OCI-LY1 (cell line): ENCODE results near the gene DCAF12L1.

ENCODE experiments used
- H2AFZ ChIP-seq: fragments of 200-600 bp; sonication (generic), shearing (Covaris generic); 2 replicates; pipeline ENCODE4 v1.6.0; 2014; ENCODE audit warnings: antibody characterized with exemption, mild to moderate bottlenecking, low read length
- H3F3A ChIP-seq: fragments of 200-600 bp; sonication (generic), shearing (Covaris generic); 2 replicates; pipeline ENCODE4 v1.6.0; 2014; ENCODE audit warnings: mild to moderate bottlenecking, antibody characterized with exemption, low read length, moderate library complexity; ENCODE audit not compliant: insufficient read depth
- H3K27ac ChIP-seq: fragments of 200-600 bp; sonication (generic); 2 replicates; pipeline ENCODE4 v1.5.1; 2014; ENCODE audit warnings: low read length, mixed run types, mild to moderate bottlenecking, low read depth; ENCODE audit not compliant: poor library complexity, severe bottlenecking
- H3K27me3 ChIP-seq: fragments of 200-600 bp; sonication (generic); 2 replicates; pipeline ENCODE4 v1.6.0; 2014; ENCODE audit warnings: antibody characterized with exemption, mild to moderate bottlenecking, low read length, moderate library complexity; ENCODE audit not compliant: insufficient read depth
- H3K36me3 ChIP-seq: fragments of 200-600 bp; sonication (generic); 2 replicates; pipeline ENCODE4 v1.6.1; 2014; ENCODE audit warnings: mild to moderate bottlenecking, antibody characterized with exemption, low read length, moderate library complexity, mixed read lengths; ENCODE audit not compliant: insufficient read depth
- H3K4me1 ChIP-seq: fragments of 200-600 bp; sonication (generic); 2 replicates; pipeline ENCODE4 v1.5.1; 2014; ENCODE audit warnings: mild to moderate bottlenecking, low read length, moderate library complexity; ENCODE audit not compliant: insufficient read depth, severe bottlenecking
- H3K4me2 ChIP-seq: fragments of 200-600 bp; sonication (generic), shearing (Covaris generic); 2 replicates; pipeline ENCODE4 v1.6.1; 2014; ENCODE audit warnings: low read length
- H3K4me3 ChIP-seq: fragments of 200-600 bp; sonication (generic); 2 replicates; pipeline ENCODE4 v1.5.1; 2014; ENCODE audit warnings: low read length, low read depth, mild to moderate bottlenecking, mixed read lengths; ENCODE audit not compliant: poor library complexity, severe bottlenecking
- H3K79me2 ChIP-seq: fragments of 200-600 bp; shearing (Covaris generic); 2 replicates; pipeline ENCODE4 v1.6.1; 2016; ENCODE audit warnings: mixed run types, low read length, mixed read lengths; ENCODE audit not compliant: insufficient read depth
- H3K9ac ChIP-seq: fragments of 200-600 bp; sonication (generic), shearing (Covaris generic); 2 replicates; pipeline ENCODE4 v1.6.1; 2014; ENCODE audit warnings: mild to moderate bottlenecking, low read length, mixed read lengths
- H3K9me2 ChIP-seq: fragments of 200-600 bp; sonication (generic), shearing (Covaris generic); 2 replicates; pipeline ENCODE4 v1.6.1; 2014; ENCODE audit warnings: low read depth, mild to moderate bottlenecking, low read length, mixed read lengths
- H3K9me3 ChIP-seq: fragments of 200-600 bp; shearing (Covaris generic); 2 replicates; pipeline ENCODE4 v1.6.1; 2014; ENCODE audit warnings: low read length, mixed read lengths
- H4K20me1 ChIP-seq: fragments of 200-600 bp; sonication (generic), shearing (Covaris generic); 2 replicates; pipeline ENCODE4 v1.6.0; 2016; ENCODE audit warnings: mild to moderate bottlenecking, low read length; ENCODE audit not compliant: insufficient read depth
- EZH2 ChIP-seq: fragments of 200-600 bp; sonication (generic), shearing (Covaris generic); IDR thresholded peaks from 2 replicates; pipeline ENCODE4 v1.8.0; 2017; ENCODE audit warnings: borderline replicate concordance, mixed run types, mild to moderate bottlenecking, antibody characterized with exemption, low read length, moderate library complexity, mixed read lengths
- TF ChIP-seq, protein P1 (sequence below): fragments of 200-600 bp; sonication (generic), shearing (Covaris generic); IDR thresholded peaks from 2 replicates; pipeline ENCODE4 v1.5.1; 2017; ENCODE audit warnings: mild to moderate bottlenecking, antibody characterized with exemption, low read length, moderate library complexity, mixed read lengths

Gene DCAF12L1

DNA sequence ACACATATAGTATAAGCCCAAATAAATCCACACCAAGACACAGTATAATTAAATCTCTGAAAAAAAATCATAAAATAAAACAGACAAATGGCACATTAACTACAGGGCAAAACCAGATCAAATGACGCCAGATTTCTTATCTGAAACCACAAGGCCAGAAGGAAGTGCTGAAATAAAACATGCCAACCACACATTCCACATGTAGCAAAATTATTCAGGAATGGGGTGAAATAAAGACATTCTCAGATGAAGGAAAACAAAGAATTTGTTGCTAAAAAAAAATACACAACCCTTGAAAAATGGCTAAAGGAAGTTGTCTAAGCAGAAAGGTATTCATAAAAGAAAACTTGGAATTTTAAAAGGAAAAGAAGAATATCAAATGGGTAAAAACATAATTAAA, 4.5 kb upstream of the DCAF12L1 start:
- Histone ChIP-seq H3K9me3 (no peaks in the 10 kb centered on the region), H4K20me1 (no peaks in the 10 kb centered on the region), H3K79me2 (no peaks in the 10 kb centered on the region), H3K27ac (no peak overlapping the region), H3K9me2 (no peaks in the 10 kb centered on the region), H3F3A (no peaks in the 10 kb centered on the region), H3K36me3 (no peaks in the 10 kb centered on the region), H3K4me2 (no peak overlapping the region), H3K4me3 (no peak overlapping the region), H3K9ac (no peak overlapping the region), H3K27me3 (no peaks in the 10 kb centered on the region), H3K4me1 (no peaks in the 10 kb centered on the region), H2AFZ (no peak overlapping the region)
- TF ChIP-seq, protein P1, sequence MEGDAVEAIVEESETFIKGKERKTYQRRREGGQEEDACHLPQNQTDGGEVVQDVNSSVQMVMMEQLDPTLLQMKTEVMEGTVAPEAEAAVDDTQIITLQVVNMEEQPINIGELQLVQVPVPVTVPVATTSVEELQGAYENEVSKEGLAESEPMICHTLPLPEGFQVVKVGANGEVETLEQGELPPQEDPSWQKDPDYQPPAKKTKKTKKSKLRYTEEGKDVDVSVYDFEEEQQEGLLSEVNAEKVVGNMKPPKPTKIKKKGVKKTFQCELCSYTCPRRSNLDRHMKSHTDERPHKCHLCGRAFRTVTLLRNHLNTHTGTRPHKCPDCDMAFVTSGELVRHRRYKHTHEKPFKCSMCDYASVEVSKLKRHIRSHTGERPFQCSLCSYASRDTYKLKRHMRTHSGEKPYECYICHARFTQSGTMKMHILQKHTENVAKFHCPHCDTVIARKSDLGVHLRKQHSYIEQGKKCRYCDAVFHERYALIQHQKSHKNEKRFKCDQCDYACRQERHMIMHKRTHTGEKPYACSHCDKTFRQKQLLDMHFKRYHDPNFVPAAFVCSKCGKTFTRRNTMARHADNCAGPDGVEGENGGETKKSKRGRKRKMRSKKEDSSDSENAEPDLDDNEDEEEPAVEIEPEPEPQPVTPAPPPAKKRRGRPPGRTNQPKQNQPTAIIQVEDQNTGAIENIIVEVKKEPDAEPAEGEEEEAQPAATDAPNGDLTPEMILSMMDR, result no peak
- no peak for TF ChIP-seq EZH2

DNA sequence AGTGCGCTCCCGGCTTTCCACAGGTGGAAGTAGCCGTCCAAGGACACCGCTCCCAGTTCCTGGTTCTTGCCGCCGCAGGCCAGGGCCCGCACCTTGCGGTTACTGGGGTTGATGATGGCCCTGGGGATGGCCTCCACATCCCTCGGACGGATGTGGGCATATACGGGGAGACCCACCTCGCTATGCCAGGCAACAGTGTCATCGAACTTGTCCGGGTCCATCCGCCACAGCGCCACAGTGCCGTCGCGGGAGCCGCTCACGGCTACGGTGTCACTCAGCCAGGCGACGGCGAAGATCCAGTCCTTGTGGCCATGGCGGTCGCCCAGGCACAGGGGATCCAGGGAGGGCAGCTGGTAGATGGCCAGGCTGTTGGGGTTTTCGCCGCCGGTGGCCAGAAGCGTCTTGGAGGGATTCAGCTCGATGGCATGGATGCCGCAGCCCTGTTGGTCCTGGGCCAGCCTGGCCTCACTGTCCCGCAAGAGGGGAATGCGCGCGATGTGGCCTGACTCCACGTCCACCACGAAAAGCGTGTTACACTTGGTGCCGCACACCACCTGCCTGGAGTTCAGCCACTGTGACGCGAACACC, 795 bp downstream of the DCAF12L1 start:
- no peaks in the 10 kb centered on the region for H3K9me2 ChIP-seq
- no peak for TF ChIP-seq EZH2
- TF ChIP-seq, protein P1, result no peak
- no peak overlapping the region for H3K4me3 ChIP-seq
- no peak overlapping the region for H3K4me2 ChIP-seq
- H3K27ac ChIP-seq, result no peak overlapping the region
- no peaks in the 10 kb centered on the region for H3K36me3 ChIP-seq
- no peaks in the 10 kb centered on the region for H3K27me3 ChIP-seq
- H4K20me1 ChIP-seq, result no peaks in the 10 kb centered on the region
- no peaks in the 10 kb centered on the region for H3F3A ChIP-seq
- H3K9ac ChIP-seq, result no peak overlapping the region
- no peaks in the 10 kb centered on the region for H3K79me2 ChIP-seq
- no peaks in the 10 kb centered on the region for H3K9me3 ChIP-seq
- no peaks in the 10 kb centered on the region for H3K4me1 ChIP-seq
- H2AFZ ChIP-seq, result no peak overlapping the region

- Histone ChIP-seq H3K9ac (no peak overlapping the region), H3F3A (no peaks in the 10 kb centered on the region), H3K79me2 (no peaks in the 10 kb centered on the region), H3K27ac (no peak overlapping the region), H4K20me1 (no peaks in the 10 kb centered on the region), H3K27me3 (no peaks in the 10 kb centered on the region), H3K4me1 (no peaks in the 10 kb centered on the region), H2AFZ (no peak overlapping the region), H3K9me2 (no peaks in the 10 kb centered on the region), H3K4me2 (no peak overlapping the region), H3K9me3 (no peaks in the 10 kb centered on the region), H3K36me3 (no peaks in the 10 kb centered on the region), H3K4me3 (no peak overlapping the region)
- TF ChIP-seq, protein P1, result no peak
These were observed 1.3 kb downstream of the DCAF12L1 start for GRCh38 chrX:126551306-126551705.
